ENCODE results near the gene CDC25C. TPM values are rescaled to one million over a fixed set of nuclear protein-coding genes. Genes with fewer than 3 reads are reported as not detected.
"Not testable (repeated sequence)": the region's sequence is repeated elsewhere in the genome, so short reads cannot be mapped to it uniquely, and the experiment has no call there.

Gene CDC25C
- total and polyA plus RNA-seq, 5 experiments from 2014 or later: not detected

DNA sequence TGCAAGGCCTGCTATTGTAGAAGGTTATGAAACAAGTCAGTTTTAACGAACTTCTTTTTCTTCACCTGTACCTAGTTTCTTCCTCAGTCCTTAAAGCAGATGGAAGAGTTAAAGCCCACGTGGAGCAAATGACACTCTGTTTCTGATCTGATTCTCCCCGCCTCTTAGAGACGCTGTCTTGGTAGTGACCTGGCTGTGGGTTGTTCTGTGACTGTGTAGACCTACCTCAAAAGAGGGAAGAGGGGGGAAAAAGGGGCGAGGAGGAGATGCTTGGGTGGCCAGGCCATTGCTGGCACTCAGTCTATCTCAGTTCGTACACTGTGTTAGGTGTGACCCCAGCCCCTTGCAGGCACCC, 57.8 kb downstream of the CDC25C start:
- Mint-ChIP-seq H3K36me3 (no peaks in the 10 kb centered on the region), H3K4me3 (peak overlapping the region in 7 of 10 donors; percentile 28 to 67 (median 48)), H3K27ac (peak overlapping the region in 2 of 10 donors; percentile 30 to 59), H3K4me1 (peaks cover 4 to 11% (median 7%) of the 10 kb centered on the region in 4 donors), H3K9me3 (peaks cover 0 to 2% (median 0%) of the 10 kb centered on the region in 9 donors), H3K27me3 (peaks cover 6 to 33% (median 18%) of the 10 kb centered on the region in 5 donors)
- POLR2A ChIA-PET: no interaction called here
- DNase-seq (no peak), ATAC-seq (no peak)

DNA sequence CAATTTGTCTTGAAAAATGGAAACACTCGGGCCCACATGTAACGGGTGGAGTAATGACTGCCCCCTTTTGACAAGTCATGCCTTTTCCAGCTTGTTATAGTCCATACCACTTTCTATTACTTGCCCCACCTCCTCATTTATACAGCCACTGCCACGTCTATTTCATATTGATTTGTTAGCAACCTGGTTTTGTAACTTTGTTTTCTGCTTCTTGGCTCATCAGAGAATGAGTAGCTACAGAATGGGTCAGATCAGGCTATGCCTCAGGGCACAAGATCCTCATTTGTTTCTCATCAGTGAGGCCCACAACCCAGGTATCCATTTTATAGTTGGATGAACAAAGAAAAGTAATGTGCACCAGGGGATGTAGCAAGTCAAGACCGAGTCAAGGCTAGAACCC, 58.9 kb downstream of the CDC25C start:
- ATAC-seq: no peak
- peaks cover 4 to 11% (median 7%) of the 10 kb centered on the region in 4 donors for H3K4me1 Mint-ChIP-seq
- no peak overlapping the region for H3K4me3 Mint-ChIP-seq
- peaks cover 0 to 2% (median 0%) of the 10 kb centered on the region in 9 donors for H3K9me3 Mint-ChIP-seq
- no peak for DNase-seq
- POLR2A ChIA-PET: no interaction called here
- H3K27ac Mint-ChIP-seq: no peak overlapping the region
- peaks cover 6 to 35% (median 18%) of the 10 kb centered on the region in 5 donors for H3K27me3 Mint-ChIP-seq
- H3K36me3 Mint-ChIP-seq: no peaks in the 10 kb centered on the region

DNA sequence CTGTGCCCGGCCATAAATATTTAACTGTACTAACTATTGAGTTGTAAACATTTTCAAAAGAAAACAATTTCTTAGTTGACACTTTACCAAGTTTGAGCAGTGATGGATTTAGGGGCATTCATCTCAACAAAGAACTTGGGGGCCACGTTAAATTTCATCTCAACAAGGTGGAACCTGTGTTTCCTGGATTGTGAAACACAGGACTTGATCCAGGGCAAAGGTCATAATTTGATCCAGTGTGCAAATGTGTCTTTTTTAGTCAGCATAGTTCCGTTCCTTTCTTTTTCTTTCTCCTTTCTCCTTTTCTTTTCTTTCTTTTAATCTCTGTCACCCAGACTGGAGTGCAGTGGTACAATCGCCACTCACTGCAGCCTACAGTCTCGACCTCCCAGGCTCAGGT, 60.3 kb downstream of the CDC25C start:
- Mint-ChIP-seq H3K36me3 (no peaks in the 10 kb centered on the region), H3K4me3 (no peak overlapping the region), H3K27ac (no peak overlapping the region), H3K27me3 (peaks cover 6 to 36% (median 18%) of the 10 kb centered on the region in 5 donors), H3K4me1 (peaks cover 4 to 11% (median 7%) of the 10 kb centered on the region in 4 donors), H3K9me3 (peaks cover 0 to 2% (median 0%) of the 10 kb centered on the region in 9 donors)
- POLR2A ChIA-PET: no interaction called here
- no peak for ATAC-seq
- DNase-seq: no peak

DNA sequence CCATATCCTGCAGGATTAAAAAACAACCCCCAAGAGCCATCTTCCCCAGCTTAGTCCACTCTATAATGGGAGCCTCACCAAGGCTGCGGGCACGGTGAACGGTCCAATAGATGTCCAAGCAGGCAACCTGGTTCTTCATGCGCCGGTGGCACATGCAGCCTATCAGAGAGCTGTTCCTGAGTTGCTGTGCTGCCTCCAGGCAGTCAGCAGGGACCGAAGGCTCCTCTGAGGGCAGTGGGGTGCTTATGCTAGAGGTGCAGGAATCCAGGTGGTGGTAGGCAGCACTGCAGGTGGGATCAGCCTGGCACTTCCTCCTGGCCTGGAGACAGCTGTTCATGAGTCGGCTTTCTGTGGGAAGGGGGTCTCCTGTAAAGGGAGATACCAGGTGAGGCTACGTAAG, 67.4 kb downstream of the CDC25C start:
- ATAC-seq (no peak), DNase-seq (no peak)
- no peak overlapping the region for H3K4me3 Mint-ChIP-seq
- H3K4me1 Mint-ChIP-seq: peaks cover 0 to 1% (median 0%) of the 10 kb centered on the region in 4 donors
- H3K36me3 Mint-ChIP-seq: no peaks in the 10 kb centered on the region
- peaks cover 0 to 2% (median 0%) of the 10 kb centered on the region in 9 donors for H3K9me3 Mint-ChIP-seq
- no peak overlapping the region for H3K27ac Mint-ChIP-seq
- POLR2A ChIA-PET: no interaction called here
- H3K27me3 Mint-ChIP-seq: peaks cover 7 to 20% (median 10%) of the 10 kb centered on the region in 5 donors

DNA sequence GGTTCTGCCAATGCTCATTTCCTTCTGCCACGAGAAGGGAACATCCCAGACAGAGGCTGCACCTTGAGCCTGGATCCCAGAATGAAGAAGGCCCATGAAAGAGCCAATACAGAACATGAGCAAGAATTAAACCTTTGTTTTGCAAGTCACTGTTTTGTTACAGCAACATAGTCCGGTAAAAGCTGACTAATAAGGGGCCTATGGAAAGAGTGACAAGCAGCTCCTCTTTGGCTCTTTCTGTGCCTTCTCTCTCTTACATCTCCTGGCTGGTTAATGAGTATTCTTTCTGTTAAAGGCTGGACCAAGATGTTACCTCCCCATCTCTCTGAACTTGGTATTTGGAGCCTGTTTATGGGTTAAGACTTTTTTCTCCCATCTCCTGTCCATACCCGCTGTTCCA, 68.0 kb downstream of the CDC25C start:
- H3K4me1 Mint-ChIP-seq: peaks cover 0 to 1% (median 0%) of the 10 kb centered on the region in 4 donors
- no peaks in the 10 kb centered on the region for H3K36me3 Mint-ChIP-seq
- H3K4me3 Mint-ChIP-seq: no peak overlapping the region
- no peak overlapping the region for H3K27ac Mint-ChIP-seq
- H3K9me3 Mint-ChIP-seq: peaks cover 0 to 2% (median 0%) of the 10 kb centered on the region in 9 donors
- POLR2A ChIA-PET: interaction anchor here (0.6 kb wide), 1 partner anchor 442 kb away, joined by 3 read pairs; no protein-coding TSS in a partner anchor
- no peak for DNase-seq
- H3K27me3 Mint-ChIP-seq: peaks cover 9 to 16% (median 11%) of the 10 kb centered on the region in 5 donors
- no peak for ATAC-seq

DNA sequence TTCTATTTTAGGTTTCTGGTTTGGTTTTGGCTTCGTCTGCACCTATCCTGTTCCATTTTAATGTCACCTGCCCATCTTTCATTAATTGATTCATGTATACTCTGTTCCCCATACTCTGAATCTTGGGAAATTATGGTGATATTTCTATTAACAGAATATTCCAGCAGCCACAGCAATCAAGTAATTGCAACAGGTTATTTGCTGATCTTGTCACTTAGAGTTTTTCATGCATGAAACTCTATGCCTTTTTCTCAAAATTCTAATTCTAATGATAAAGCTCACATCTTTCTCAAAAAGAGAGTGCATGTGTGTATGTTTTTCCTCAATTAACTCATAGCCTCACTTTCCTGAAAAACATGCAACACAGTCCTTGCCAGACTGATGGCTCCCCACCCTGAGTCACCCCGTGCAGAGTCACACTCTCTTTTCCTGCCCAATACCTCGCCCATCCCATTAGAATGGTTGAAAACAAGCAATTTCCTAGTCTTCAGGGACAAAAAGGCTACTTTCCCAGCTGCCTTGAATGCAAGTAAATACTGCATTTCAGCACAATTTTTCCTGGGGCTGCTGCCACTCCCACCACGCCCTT, 72.8 kb downstream of the CDC25C start:
- H3K36me3 Mint-ChIP-seq: no peaks in the 10 kb centered on the region
- peaks cover 0 to 8% (median 0%) of the 10 kb centered on the region in 5 donors for H3K27me3 Mint-ChIP-seq
- H3K27ac Mint-ChIP-seq: no peak overlapping the region
- peaks cover 0 to 2% (median 0%) of the 10 kb centered on the region in 9 donors for H3K9me3 Mint-ChIP-seq
- no peak overlapping the region for H3K4me3 Mint-ChIP-seq
- ATAC-seq (no peak), DNase-seq (no peak)
- POLR2A ChIA-PET: no interaction called here
- no peaks in the 10 kb centered on the region for H3K4me1 Mint-ChIP-seq

DNA sequence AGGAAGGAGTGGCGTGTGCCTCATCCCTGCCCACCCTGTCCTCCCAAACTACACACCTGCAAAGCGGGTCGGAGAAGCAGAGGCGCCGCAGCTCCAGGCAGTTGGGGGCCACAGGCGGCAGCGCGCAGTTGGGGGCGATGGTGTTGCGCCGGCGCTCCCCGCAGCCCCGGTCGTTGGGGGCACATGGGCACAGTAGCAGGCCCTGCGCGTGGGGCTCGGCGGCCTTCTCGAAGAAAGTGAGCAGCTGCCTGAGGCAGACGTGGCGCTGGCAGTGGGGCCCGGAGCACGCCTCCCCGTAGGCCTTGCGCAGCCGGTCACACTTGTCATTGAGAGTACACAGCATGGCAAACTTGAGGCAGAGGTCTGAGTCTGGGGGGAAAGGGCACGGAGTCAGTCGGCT, 74.0 kb downstream of the CDC25C start:
- H3K36me3 Mint-ChIP-seq: no peaks in the 10 kb centered on the region
- ATAC-seq: no peak
- no peak overlapping the region for H3K27ac Mint-ChIP-seq
- H3K4me1 Mint-ChIP-seq: no peaks in the 10 kb centered on the region
- peaks cover 0 to under 1% (median 0%) of the 10 kb centered on the region in 9 donors for H3K9me3 Mint-ChIP-seq
- POLR2A ChIA-PET: no interaction called here
- H3K27me3 Mint-ChIP-seq: peaks cover 0 to 8% (median 0%) of the 10 kb centered on the region in 5 donors
- no peak overlapping the region for H3K4me3 Mint-ChIP-seq
- DNase-seq: no peak

DNA sequence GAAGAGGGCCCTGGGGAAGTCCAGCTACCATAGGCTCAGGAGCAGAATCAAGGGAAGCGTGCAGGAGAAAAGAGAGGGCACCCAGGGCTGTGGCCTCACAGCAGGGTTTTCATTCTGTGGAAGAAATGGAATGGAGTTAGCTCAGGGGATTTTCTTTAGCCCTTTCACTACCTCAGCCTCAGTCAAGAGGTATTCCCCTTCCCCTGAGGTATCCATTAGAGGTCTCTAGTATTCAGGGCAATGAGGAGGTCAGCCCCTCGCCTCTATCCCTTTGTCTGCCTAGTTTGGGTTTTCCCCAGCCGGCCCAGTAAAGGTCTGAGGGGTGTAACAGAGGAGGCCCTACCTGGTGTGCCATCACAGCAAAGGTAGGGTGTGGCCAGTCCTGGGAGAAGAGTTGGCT, 78.7 kb downstream of the CDC25C start:
- ATAC-seq (no peak), DNase-seq (no peak)
- POLR2A ChIA-PET: no interaction called here
- Mint-ChIP-seq H3K4me3 (no peak overlapping the region), H3K4me1 (no peaks in the 10 kb centered on the region), H3K36me3 (no peaks in the 10 kb centered on the region), H3K27ac (peak overlapping the region in 1 of 10 donors; percentile 22), H3K9me3 (no peaks in the 10 kb centered on the region), H3K27me3 (peaks cover 0 to 2% (median 0%) of the 10 kb centered on the region in 5 donors)

DNA sequence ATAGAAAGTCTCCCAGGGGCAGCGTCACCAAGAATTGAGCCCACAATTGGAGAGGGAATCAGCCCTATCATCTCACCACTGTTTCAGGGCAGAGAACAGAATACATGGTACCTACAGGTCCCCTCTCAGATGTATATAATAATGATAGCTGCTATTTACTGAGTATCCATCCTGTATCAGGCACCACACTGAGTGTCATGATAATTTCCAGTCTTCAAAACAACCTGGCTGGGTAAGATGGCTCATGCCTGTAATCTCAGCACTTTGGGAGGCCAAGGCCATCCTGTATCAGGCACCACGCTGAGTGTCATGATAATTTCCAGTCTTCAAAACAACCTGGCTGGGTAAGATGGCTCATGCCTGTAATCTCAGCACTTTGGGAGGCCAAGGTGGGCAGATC, 83.8 kb downstream of the CDC25C start:
- not testable (repeated sequence) for H3K27ac Mint-ChIP-seq, DNase-seq, ATAC-seq, H3K4me3 Mint-ChIP-seq, H3K4me1 Mint-ChIP-seq, H3K36me3 Mint-ChIP-seq, H3K9me3 Mint-ChIP-seq
- peaks cover 3 to 18% (median 12%) of the 10 kb centered on the region in 5 donors for H3K27me3 Mint-ChIP-seq
- POLR2A ChIA-PET: interaction anchor here (0.6 kb wide), 1 partner anchor 185 kb away, joined by 3 read pairs; no protein-coding TSS in a partner anchor

DNA sequence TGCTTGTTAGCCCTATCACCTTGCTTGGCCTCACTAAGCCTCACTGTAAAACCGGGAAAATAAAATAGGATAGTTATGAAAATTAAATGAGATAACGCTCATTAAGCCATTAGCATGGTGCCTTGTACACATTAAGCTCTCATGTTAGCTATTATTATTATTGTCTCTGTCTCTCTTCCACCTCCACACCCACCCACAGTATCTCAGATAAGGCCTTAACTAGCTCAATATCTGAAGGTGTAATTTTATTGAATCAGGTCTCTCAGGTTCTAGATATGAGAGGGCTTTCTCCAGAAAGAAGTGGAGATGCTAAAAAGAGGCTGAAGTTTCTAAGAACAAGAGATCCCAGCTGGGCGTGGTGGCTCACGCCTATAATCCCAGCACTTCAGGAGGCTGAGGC, 84.8 kb downstream of the CDC25C start:
- POLR2A ChIA-PET: no interaction called here
- H3K27me3 Mint-ChIP-seq: peaks cover 5 to 25% (median 17%) of the 10 kb centered on the region in 5 donors

DNA sequence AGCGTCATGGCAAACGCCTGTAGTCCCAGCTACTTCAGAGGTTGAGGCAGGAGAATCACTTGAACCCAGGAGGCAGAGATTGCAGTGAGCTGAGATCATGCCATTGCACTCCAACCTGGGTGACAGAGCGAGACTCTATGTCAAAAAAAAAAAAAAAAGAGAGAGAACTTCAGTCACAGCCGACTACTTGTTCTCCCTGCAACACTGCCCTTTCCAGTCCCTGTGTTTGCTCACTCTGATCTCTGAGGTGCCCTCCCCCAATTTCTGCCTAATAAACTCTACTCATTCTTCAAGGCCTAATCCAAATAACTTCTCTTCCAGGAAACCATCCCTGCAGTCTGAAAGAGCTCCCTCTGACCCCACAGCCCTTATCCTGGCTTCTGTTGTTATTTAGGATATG, 85.3 kb downstream of the CDC25C start:
- Mint-ChIP-seq H3K4me3 (no peak overlapping the region), H3K27ac (no peak overlapping the region), H3K9me3 (no peaks in the 10 kb centered on the region), H3K27me3 (peaks cover 7 to 29% (median 19%) of the 10 kb centered on the region in 5 donors), H3K36me3 (no peaks in the 10 kb centered on the region), H3K4me1 (peaks cover under 1 to 5% (median 3%) of the 10 kb centered on the region in 4 donors)
- POLR2A ChIA-PET: interaction anchor here (0.7 kb wide), 1 partner anchor 559 kb away, joined by 3 read pairs; no protein-coding TSS in a partner anchor
- DNase-seq (no peak), ATAC-seq (no peak)

More for the DNA sequence above, 84.8 kb downstream of the CDC25C start:
- DNase-seq (no peak), ATAC-seq (no peak)
- Mint-ChIP-seq H3K9me3 (no peaks in the 10 kb centered on the region), H3K4me3 (no peak overlapping the region), H3K36me3 (no peaks in the 10 kb centered on the region), H3K4me1 (peaks cover 0 to 2% (median under 1%) of the 10 kb centered on the region in 4 donors), H3K27ac (no peak overlapping the region)

DNA sequence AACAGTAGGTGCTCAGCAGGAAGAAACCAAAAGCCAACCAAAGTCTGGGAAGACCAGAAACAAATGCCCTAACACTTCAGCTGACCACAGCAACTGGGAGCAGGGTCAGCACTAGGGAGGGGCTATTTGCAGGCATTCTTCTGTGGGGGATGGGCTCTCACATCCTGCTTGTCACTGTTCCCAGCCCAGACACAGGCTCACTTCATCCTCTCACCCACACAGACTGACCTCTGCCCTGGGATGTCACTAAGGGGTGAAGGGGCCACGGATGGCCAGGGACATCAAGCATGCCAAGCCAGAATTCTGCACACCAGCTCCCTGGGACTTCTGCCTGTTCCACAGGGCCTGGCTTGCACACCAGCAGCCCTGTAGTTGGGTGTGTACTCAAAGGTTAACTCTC, 85.9 kb downstream of the CDC25C start:
- Mint-ChIP-seq H3K27ac (no peak overlapping the region), H3K4me3 (no peak overlapping the region), H3K27me3 (peaks cover 13 to 35% (median 25%) of the 10 kb centered on the region in 5 donors), H3K4me1 (peaks cover 6 to 11% (median 9%) of the 10 kb centered on the region in 4 donors), H3K9me3 (no peaks in the 10 kb centered on the region), H3K36me3 (no peaks in the 10 kb centered on the region)
- no peak for DNase-seq
- ATAC-seq: no peak
- POLR2A ChIA-PET: interaction anchor here (0.6 to 0.7 kb wide), 2 partner anchors 559 to 785 kb away, joined by 3 read pairs; no protein-coding TSS in a partner anchor

DNA sequence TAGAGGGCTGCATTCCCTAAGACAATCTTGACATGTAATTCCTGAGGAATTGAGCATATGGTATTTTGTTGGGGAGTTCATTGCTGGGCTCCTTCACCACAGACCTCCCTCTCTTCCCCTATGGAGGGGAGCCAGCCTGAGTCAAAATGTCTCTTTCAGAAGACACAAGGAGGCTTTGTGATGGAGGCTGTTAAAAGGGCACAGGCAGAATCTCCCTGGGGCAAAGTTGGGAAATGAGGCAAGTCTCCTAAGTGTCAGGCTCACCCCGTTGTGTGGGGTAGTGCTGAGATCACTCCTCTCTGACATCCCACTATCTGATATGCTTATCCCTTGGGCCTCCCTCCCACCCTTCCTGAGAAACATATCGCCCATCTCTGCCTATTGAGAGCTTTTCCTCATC, 87.8 kb downstream of the CDC25C start:
- Mint-ChIP-seq H3K36me3 (peaks cover 0 to 3% (median 0%) of the 10 kb centered on the region in 3 donors), H3K9me3 (no peaks in the 10 kb centered on the region), H3K27ac (no peak overlapping the region), H3K4me3 (no peak overlapping the region), H3K27me3 (peaks cover 26 to 48% (median 43%) of the 10 kb centered on the region in 5 donors), H3K4me1 (peaks cover 9 to 14% (median 12%) of the 10 kb centered on the region in 4 donors)
- POLR2A ChIA-PET: no interaction called here
- DNase-seq: no peak
- no peak for ATAC-seq
